ENCODE measurements around the gene ARHGEF10L. TPM values are rescaled to one million over a fixed set of nuclear protein-coding genes. Genes with fewer than 3 reads are reported as not detected.

ARHGEF10L gene
- total RNA-seq, 1 experiment from 2014 or later, result not detected

DNA sequence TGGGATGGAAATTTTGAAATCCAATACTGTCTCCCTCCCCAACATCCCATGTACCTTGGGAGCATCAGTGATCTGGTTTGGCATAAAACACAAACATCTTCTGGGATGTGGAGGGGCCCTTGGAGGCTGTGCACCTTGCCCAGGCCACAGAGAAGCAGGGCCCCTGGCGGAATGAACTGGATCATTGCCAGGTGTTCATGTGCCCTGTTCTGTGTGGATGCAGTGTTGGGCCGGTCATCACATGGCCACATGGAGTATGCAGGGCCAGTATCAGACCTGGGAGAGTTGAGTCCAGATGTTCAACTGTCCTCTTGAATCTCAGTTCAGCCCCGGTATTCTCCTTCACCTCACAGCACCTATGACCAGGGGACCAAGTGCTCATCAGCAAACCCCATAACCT, 26.9 kb downstream of the ARHGEF10L start:
- H2AFZ ChIP-seq (ENCODE audit: low read length), result no peak overlapping the region
- H4K20me1 ChIP-seq (ENCODE audit: insufficient read depth, low read depth, low read length), result no peaks in the 10 kb centered on the region
- H3K4me2 ChIP-seq (ENCODE audit: low read depth, low read length, poor library complexity, severe bottlenecking), result no peak overlapping the region
- no peak overlapping the region for H3K27ac ChIP-seq (ENCODE audit: low read length)
- H3K4me1 ChIP-seq (ENCODE audit: low read length), result no peaks in the 10 kb centered on the region
- no peak for DNase-seq
- H3K4me3 ChIP-seq (ENCODE audit: low read length), result no peak overlapping the region
- H3K36me3 ChIP-seq (ENCODE audit: insufficient read depth, low read length), result no peaks in the 10 kb centered on the region
- H3K79me2 ChIP-seq (ENCODE audit: low read length), result no peaks in the 10 kb centered on the region
- no peaks in the 10 kb centered on the region for H3K9me3 ChIP-seq (ENCODE audit: low read length)
- H3K27me3 ChIP-seq (ENCODE audit: low read length), result no peaks in the 10 kb centered on the region
- H3K9ac ChIP-seq (ENCODE audit: low read length), result no peak overlapping the region
- no peaks in the 10 kb centered on the region for H3K9me2 ChIP-seq (replicated peaks; ENCODE audit: insufficient read depth, low read length)

GRCh38 chr1:17566892-17567291, 27.4 kb downstream of the ARHGEF10L start:
- DNase-seq, result no peak

DNA sequence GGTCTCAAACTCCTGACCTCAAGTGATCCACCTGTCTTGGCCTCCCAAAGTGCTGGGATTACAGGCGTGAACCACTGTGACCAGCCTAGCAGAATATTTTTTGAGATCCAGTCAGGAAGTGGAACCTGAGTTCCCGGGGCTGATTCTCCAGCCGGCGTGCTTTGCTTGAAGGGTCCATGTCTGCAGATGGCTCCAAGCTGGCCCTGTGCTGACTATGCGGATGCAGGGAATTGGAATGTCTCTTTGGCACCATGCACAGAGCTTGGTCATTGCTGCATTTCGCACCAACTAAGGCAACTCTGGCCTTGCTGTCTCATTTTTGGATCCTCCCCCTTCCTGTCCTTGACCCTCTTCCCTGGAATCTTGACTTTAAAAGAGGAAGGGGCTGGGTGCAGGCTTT, 28.1 kb downstream of the ARHGEF10L start:
- DNase-seq, result no peak
- H3K4me1 ChIP-seq (ENCODE audit: low read length), result no peaks in the 10 kb centered on the region
- H3K9ac ChIP-seq (ENCODE audit: low read length), result no peak overlapping the region
- H3K36me3 ChIP-seq (ENCODE audit: insufficient read depth, low read length), result no peaks in the 10 kb centered on the region
- H3K4me3 ChIP-seq (ENCODE audit: low read length), result no peak overlapping the region
- H3K27me3 ChIP-seq (ENCODE audit: low read length), result no peaks in the 10 kb centered on the region
- no peaks in the 10 kb centered on the region for H3K79me2 ChIP-seq (ENCODE audit: low read length)
- no peak overlapping the region for H2AFZ ChIP-seq (ENCODE audit: low read length)
- H3K4me2 ChIP-seq (ENCODE audit: low read depth, low read length, poor library complexity, severe bottlenecking), result no peak overlapping the region
- no peak overlapping the region for H3K27ac ChIP-seq (ENCODE audit: low read length)
- H3K9me3 ChIP-seq (ENCODE audit: low read length), result no peaks in the 10 kb centered on the region
- no peaks in the 10 kb centered on the region for H3K9me2 ChIP-seq (replicated peaks; ENCODE audit: insufficient read depth, low read length)
- no peaks in the 10 kb centered on the region for H4K20me1 ChIP-seq (ENCODE audit: insufficient read depth, low read depth, low read length)

More at GRCh38 chr1:17566892-17567291, 27.4 kb downstream of the ARHGEF10L start:
- H3K9me3 ChIP-seq (ENCODE audit: low read length), result no peaks in the 10 kb centered on the region
- no peak overlapping the region for H3K4me3 ChIP-seq (ENCODE audit: low read length)
- no peaks in the 10 kb centered on the region for H3K9me2 ChIP-seq (replicated peaks; ENCODE audit: insufficient read depth, low read length)
- no peak overlapping the region for H3K9ac ChIP-seq (ENCODE audit: low read length)
- no peaks in the 10 kb centered on the region for H3K36me3 ChIP-seq (ENCODE audit: insufficient read depth, low read length)
- no peaks in the 10 kb centered on the region for H3K79me2 ChIP-seq (ENCODE audit: low read length)
- H3K27me3 ChIP-seq (ENCODE audit: low read length), result no peaks in the 10 kb centered on the region
- no peak overlapping the region for H3K27ac ChIP-seq (ENCODE audit: low read length)
- H3K4me2 ChIP-seq (ENCODE audit: low read depth, low read length, poor library complexity, severe bottlenecking), result no peak overlapping the region
- H3K4me1 ChIP-seq (ENCODE audit: low read length), result no peaks in the 10 kb centered on the region
- no peak overlapping the region for H2AFZ ChIP-seq (ENCODE audit: low read length)
- no peaks in the 10 kb centered on the region for H4K20me1 ChIP-seq (ENCODE audit: insufficient read depth, low read depth, low read length)

DNA sequence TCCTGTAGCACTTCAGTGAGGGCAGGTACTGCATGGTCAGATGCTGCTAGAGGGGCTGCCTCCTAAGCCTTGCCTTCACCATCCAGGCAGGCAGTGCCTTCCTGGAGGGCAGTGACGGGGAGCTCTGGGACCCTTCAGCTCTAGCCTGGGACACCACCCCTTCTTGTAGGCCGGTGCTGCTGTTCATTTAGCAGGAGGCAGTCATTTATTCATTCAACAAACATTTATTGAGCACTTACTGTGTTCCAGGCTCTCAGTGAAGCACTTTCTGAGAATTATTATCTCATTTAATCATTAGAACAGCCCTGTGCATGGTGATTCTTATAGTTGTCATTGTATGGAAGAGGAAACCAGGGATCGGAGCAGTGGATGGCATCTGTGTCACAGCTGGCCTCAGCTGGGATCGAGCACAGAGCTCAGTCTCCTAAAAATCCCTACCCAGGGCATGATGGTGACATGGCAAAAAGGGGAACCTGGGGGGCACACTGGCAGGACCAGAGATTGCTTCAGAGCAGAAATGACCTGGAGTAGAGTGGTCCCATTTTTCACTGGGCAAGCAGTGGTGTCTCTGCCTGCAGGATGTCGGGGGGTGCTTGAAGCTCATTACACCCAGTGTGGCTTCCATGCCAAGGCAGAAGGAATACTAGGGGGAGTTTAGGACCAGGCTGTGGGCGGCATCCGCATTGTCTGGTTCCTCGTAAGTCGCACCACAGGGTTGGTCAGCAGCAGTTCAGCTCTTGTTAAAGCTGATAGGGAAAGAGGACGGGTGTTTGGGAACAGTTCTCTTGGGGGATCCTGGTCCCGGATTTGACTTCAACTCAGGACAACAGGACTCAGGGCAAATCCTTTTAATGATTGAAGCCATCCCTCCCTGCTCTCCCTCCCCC, 28.8 kb downstream of the ARHGEF10L start:
- Histone ChIP-seq H3K4me2 (ENCODE audit: low read depth, low read length, poor library complexity, severe bottlenecking) (no peak overlapping the region), H4K20me1 (ENCODE audit: insufficient read depth, low read depth, low read length) (no peaks in the 10 kb centered on the region), H3K4me3 (ENCODE audit: low read length) (no peak overlapping the region)

DNA sequence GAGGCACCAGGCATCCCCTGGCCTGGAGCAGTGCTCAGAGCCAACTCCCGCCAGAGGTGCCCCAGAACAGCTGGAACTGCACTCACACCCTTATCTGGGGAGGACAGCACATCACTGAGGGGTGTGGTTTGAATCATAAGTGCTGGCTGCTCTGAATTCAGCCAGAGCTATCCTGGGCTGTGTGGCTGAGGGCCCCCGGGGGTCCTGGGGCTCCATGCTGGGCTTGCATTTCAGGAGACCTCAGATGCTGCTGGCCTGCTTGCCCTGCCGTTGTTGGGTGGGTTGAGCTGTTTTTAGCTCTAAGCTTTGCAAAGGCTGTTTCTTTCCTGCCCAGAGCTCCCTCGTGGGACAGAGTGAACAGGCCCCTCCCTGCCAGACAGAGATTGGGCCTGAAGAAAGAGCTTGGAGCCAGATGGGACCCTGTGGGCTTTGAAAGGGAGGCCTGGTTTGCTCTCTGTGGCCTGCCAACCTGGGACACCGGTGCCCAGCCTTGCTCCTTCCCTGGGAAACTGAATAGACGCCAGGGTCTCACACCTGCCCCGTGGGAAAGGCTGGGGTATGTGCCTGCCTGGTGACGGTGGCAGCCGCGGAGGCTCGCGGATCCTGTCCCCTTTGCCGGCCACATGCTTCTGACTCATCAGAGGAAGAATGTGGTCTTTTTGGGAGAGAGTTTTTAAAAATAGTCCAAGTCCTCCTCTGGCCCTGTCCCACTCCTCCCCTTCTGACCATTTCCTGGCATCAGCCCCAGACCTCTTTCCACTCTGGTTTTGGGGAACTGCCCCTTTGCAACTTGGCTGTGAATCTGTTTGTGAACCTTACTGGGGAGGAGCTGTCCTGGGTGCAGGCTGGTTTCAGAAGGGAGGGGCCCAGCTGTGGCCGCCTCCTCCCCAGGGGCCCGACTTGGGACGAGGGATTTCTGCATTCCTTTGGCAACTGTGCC, 30.0 kb downstream of the ARHGEF10L start:
- DNase-seq, result no peak
- Histone ChIP-seq H4K20me1 (ENCODE audit: insufficient read depth, low read depth, low read length) (no peaks in the 10 kb centered on the region), H3K27ac (ENCODE audit: low read length) (no peak overlapping the region), H3K4me1 (ENCODE audit: low read length) (peaks cover 6% of the 10 kb centered on the region), H3K9me3 (ENCODE audit: low read length) (no peaks in the 10 kb centered on the region), H3K9ac (ENCODE audit: low read length) (no peak overlapping the region), H3K79me2 (ENCODE audit: low read length) (no peaks in the 10 kb centered on the region), H3K4me2 (ENCODE audit: low read depth, low read length, poor library complexity, severe bottlenecking) (no peak overlapping the region), H2AFZ (ENCODE audit: low read length) (no peak overlapping the region), H3K36me3 (ENCODE audit: insufficient read depth, low read length) (no peaks in the 10 kb centered on the region), H3K4me3 (ENCODE audit: low read length) (no peak overlapping the region), H3K27me3 (ENCODE audit: low read length) (no peaks in the 10 kb centered on the region), H3K9me2 (replicated peaks; ENCODE audit: insufficient read depth, low read length) (no peaks in the 10 kb centered on the region)

More for the DNA sequence above, 28.8 kb downstream of the ARHGEF10L start:
- H3K9ac ChIP-seq (ENCODE audit: low read length), result no peak overlapping the region
- H2AFZ ChIP-seq (ENCODE audit: low read length), result no peak overlapping the region
- H3K27ac ChIP-seq (ENCODE audit: low read length), result no peak overlapping the region
- no peaks in the 10 kb centered on the region for H3K79me2 ChIP-seq (ENCODE audit: low read length)
- H3K9me3 ChIP-seq (ENCODE audit: low read length), result no peaks in the 10 kb centered on the region
- DNase-seq, result no peak
- H3K9me2 ChIP-seq (replicated peaks; ENCODE audit: insufficient read depth, low read length), result no peaks in the 10 kb centered on the region
- H3K27me3 ChIP-seq (ENCODE audit: low read length), result no peaks in the 10 kb centered on the region
- H3K36me3 ChIP-seq (ENCODE audit: insufficient read depth, low read length), result no peaks in the 10 kb centered on the region
- no peaks in the 10 kb centered on the region for H3K4me1 ChIP-seq (ENCODE audit: low read length)

GRCh38 chr1:17570228-17570627, 30.7 kb downstream of the ARHGEF10L start:
- no peaks in the 10 kb centered on the region for H3K79me2 ChIP-seq (ENCODE audit: low read length)
- peaks cover 6% of the 10 kb centered on the region for H3K4me1 ChIP-seq (ENCODE audit: low read length)
- no peak overlapping the region for H3K9ac ChIP-seq (ENCODE audit: low read length)
- H3K27ac ChIP-seq (ENCODE audit: low read length), result no peak overlapping the region
- no peak overlapping the region for H3K4me3 ChIP-seq (ENCODE audit: low read length)
- H3K4me2 ChIP-seq (ENCODE audit: low read depth, low read length, poor library complexity, severe bottlenecking), result no peak overlapping the region
- H2AFZ ChIP-seq (ENCODE audit: low read length), result no peak overlapping the region
- H3K9me3 ChIP-seq (ENCODE audit: low read length), result no peaks in the 10 kb centered on the region
- no peaks in the 10 kb centered on the region for H3K36me3 ChIP-seq (ENCODE audit: insufficient read depth, low read length)
- DNase-seq, result no peak
- H4K20me1 ChIP-seq (ENCODE audit: insufficient read depth, low read depth, low read length), result no peaks in the 10 kb centered on the region
- no peaks in the 10 kb centered on the region for H3K9me2 ChIP-seq (replicated peaks; ENCODE audit: insufficient read depth, low read length)
- H3K27me3 ChIP-seq (ENCODE audit: low read length), result no peaks in the 10 kb centered on the region

DNA sequence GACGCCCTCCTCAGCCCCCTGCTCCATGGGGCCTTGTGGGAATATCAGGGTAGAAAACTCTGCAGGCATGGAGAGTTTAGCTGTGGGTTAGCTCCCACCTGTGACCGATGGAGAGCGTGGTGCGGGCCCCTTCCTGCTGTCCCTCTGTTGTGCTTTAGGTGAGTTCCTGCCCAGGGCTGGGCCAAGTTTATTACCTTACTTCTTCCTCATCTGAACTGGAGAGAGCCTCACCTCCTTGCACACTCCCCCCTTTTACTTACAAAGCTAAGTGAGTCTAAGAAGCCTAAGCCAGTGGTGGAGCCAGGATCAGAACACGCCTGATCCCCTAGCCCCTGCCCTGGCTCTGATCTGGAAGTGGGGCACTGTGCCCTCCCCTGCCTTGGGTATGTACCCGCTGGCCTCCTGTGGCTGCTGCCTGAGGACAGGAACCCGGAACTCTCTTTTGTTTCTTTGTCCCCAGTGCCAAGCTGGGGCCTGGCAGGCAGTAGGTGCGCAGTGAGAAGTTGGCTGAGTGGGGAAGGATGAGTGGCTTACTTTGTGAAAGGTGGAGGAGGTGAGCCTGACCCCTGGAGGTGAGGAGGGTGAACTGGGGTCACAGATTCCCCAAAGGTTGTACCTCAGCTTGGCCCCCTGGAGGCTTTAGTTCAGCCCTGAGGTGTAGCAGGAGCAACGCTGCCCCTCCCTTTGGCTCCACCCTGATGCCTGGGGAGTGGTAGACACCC, 32.9 kb downstream of the ARHGEF10L start:
- no peak overlapping the region for H3K4me2 ChIP-seq (ENCODE audit: low read depth, low read length, poor library complexity, severe bottlenecking)
- H3K36me3 ChIP-seq (ENCODE audit: insufficient read depth, low read length), result no peaks in the 10 kb centered on the region
- peak; percentile 60 for DNase-seq
- no peaks in the 10 kb centered on the region for H3K27me3 ChIP-seq (ENCODE audit: low read length)
- no peak overlapping the region for H3K9ac ChIP-seq (ENCODE audit: low read length)
- H3K9me2 ChIP-seq (replicated peaks; ENCODE audit: insufficient read depth, low read length), result no peaks in the 10 kb centered on the region
- H3K4me3 ChIP-seq (ENCODE audit: low read length), result no peak overlapping the region
- no peak overlapping the region for H2AFZ ChIP-seq (ENCODE audit: low read length)
- no peaks in the 10 kb centered on the region for H4K20me1 ChIP-seq (ENCODE audit: insufficient read depth, low read depth, low read length)
- no peaks in the 10 kb centered on the region for H3K79me2 ChIP-seq (ENCODE audit: low read length)
- no peak overlapping the region for H3K27ac ChIP-seq (ENCODE audit: low read length)
- peaks cover 6% of the 10 kb centered on the region for H3K4me1 ChIP-seq (ENCODE audit: low read length)
- no peaks in the 10 kb centered on the region for H3K9me3 ChIP-seq (ENCODE audit: low read length)
